Activated T-cell treated with anti-CD3 and anti-CD28 coated beads for 1 hour (primary cell): Measurements from ENCODE around the gene SESN1.
"Not testable (repeated sequence)": the region's sequence is repeated elsewhere in the genome, so short reads cannot be mapped to it uniquely, and the experiment has no call there.

Experiments used
- DNase-seq: peaks from one replicate; pipeline ENCODE4 v3.0.0-alpha.2; 2020; ENCODE audit warnings: low read depth

Gene SESN1

GRCh38 chr6:109094416-109095035 is at the start of gene SESN1:
SESN1 (minus strand) TSS chr6:109094846; CDS start chr6:109094073, 773 bp downstream.
- DNase-seq = peak; percentile 69

GRCh38 chr6:109143191-109143590 is 48.5 kb upstream of the SESN1 start:
- DNase-seq = no peak

GRCh38 chr6:109142067-109142466 is 47.4 kb upstream of the SESN1 start:
- not testable (repeated sequence) for DNase-seq

- DNase-seq = no peak
These were observed 44.5 kb upstream of the SESN1 start for GRCh38 chr6:109139109-109139508.

GRCh38 chr6:109136530-109136929 is 41.9 kb upstream of the SESN1 start:
- not testable (repeated sequence) for DNase-seq

- not testable (repeated sequence) for DNase-seq
These were observed 41.4 kb upstream of the SESN1 start for GRCh38 chr6:109136039-109136438.

GRCh38 chr6:109135600-109135999 is 41.0 kb upstream of the SESN1 start:
- DNase-seq = not testable (repeated sequence)

- no peak for DNase-seq
These were observed 35.4 kb upstream of the SESN1 start for GRCh38 chr6:109130065-109130464.

- no peak for DNase-seq
These were observed 30.9 kb upstream of the SESN1 start for GRCh38 chr6:109125504-109125903.

- DNase-seq = no peak
These were observed 29.6 kb upstream of the SESN1 start for GRCh38 chr6:109124219-109124618.

GRCh38 chr6:109121411-109121810 is 26.8 kb upstream of the SESN1 start:
- DNase-seq = no peak

- DNase-seq = no peak
These were observed 24.3 kb upstream of the SESN1 start for GRCh38 chr6:109118871-109119354.

- DNase-seq = no peak
These were observed 23.7 kb upstream of the SESN1 start for GRCh38 chr6:109118337-109118736.

GRCh38 chr6:109117346-109118035 is 22.8 kb upstream of the SESN1 start:
- DNase-seq = no peak

- DNase-seq = not testable (repeated sequence)
These were observed 18.0 kb upstream of the SESN1 start for GRCh38 chr6:109112663-109113062.

- DNase-seq = not testable (repeated sequence)
These were observed 15.0 kb upstream of the SESN1 start for GRCh38 chr6:109109663-109110062.

- DNase-seq = no peak
These were observed 11.0 kb upstream of the SESN1 start for GRCh38 chr6:109105681-109106080.

- DNase-seq = no peak
These were observed 9.9 kb upstream of the SESN1 start for GRCh38 chr6:109104512-109104911.

- DNase-seq = no peak
These were observed 9.3 kb upstream of the SESN1 start for GRCh38 chr6:109103942-109104341.

GRCh38 chr6:109102762-109103161 is 8.1 kb upstream of the SESN1 start:
- no peak for DNase-seq

- DNase-seq = no peak
These were observed 3.0 kb upstream of the SESN1 start for GRCh38 chr6:109097661-109098060.

- no peak for DNase-seq
These were observed 1.6 kb upstream of the SESN1 start for GRCh38 chr6:109096208-109096607.

GRCh38 chr6:109095835-109096084 is 1.1 kb upstream of the SESN1 start:
- no peak for DNase-seq
